Activated T-helper 1 cell treated with Interleukin-2 at 50 U/mL for 16 hours (primary cell): ENCODE results near the gene UBL4A.

ENCODE experiments used
- DNase-seq: peaks from one replicate; pipeline ENCODE4 v3.0.0-alpha.2; 2020; ENCODE audit warnings: low read depth

UBL4A gene

DNA sequence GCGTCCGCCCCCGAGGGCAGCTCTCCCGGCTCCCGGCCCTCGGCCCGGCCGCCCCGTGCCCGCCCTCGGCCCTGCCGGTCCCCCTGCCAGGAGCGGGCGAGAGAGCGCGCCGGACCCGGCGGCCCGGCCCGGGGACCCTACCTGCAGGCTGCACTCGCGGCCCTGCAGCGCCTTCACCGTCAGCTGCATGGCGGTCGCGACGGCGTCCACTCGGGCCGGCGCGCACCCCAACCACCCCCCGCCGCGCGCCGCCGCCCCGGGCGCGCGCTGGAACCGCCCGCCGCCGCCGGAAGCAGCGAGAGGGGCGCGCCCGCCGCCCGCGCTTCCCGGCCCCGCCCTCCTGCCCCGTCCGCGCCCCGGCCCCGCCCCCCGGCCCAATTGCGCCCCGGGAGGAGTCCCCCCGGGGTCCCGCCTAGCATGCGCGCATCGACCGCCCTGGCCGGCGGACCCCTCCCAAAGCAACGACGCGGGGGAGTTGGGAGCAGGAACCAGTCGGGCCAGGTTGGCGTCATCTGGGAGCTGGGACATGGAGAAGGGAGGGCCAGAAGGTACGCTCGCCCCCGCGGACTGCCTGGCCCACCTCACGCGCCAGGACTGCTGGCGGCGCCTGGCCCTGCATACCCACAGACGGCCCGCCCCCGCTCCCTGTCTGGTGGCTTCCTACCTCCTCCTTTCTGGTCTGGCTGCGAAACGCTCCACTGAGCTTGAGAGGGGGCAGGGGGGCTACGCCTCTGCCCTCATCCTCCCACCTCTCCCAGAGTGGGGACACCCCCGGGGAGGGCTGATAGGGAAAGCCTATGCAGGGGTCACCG lies at the start of gene UBL4A:
UBL4A (minus strand) TSS at position 220 of the 812 bp plus-strand sequence; CDS start at position 189, 31 bp downstream.
- peak; percentile 43 for DNase-seq

DNA sequence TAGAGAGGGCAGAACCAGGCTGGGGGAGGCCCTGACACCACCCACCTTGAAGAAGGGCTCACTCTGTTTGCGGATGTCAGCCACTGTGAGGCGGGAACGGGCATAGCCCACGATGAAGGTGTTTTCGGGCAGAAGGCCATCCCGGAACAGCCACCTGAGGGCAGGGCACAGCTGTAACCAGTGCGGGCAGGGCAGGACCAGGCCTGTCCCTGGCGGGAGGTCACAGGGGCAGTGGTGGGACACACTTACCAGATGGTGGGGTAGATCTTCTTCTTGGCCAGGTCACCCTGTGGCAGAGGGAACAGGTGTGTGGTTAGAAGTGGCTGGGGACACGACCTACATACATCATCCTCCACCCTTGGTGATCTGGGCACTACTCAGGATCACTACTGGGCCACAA lies 49.5 kb upstream of the UBL4A start:
- DNase-seq, result no peak

GRCh38 chrX:154534526-154535322 lies 48.3 kb upstream of the UBL4A start:
- DNase-seq, result peak; percentile 85

DNA sequence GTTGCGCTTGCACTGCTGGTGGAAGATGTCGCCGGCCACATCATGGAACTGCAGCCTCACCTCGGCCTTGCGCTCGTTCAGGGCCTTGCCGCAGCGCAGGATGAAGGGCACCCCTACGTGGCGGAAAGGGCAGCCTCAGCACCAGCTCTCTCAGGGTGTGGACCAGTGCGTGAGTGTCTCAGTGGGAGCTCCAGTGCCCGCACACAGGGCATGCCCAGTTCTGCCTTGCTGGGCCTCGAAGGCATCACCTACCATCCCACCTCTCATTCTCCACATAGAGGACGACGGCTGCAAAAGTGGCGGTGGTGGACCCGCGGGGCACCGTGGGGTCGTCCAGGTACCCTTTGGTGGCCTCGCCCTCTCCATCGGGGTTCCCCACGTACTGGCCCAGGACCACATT lies 46.3 kb upstream of the UBL4A start:
- DNase-seq, result no peak

DNA sequence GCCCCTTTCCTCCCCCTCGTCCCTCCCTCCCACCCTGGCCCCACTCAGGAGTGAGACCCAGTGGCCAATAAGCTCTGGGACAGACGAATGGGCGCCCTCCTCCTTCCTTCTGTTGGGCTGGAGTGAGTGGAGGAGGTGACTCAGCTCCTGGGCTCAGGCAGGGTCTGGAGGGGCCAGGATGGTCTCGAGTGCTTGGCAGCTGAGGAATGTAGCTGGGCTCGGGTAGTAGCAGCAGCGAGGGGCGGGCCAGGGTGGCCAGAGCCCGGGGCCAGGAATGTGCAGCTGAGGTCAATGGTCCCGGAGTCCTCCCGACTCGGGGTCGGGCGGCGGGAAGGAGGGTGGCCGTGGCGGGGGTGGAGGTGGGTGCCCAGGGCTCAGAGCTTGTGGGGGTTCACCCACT lies 45.2 kb upstream of the UBL4A start:
- DNase-seq, result no peak

DNA sequence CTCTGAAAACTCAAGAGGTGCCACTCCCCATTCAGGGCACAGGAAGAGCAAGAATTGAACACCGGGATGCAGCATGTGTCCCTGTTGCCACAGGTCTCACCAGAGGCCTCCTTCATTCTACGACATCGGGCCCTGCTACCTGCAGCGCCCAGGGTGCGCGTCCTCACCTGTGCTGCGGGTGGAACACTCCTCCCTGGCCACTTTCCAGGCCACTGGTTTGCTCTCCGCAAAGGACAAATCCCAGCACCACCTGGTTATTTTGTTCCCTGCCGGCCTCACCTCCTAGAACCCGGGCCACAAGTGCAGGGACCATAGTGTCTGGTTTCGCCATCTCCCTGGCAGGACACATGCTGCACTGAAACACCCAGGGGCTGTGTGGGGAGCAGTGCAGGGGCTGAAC lies 43.9 kb upstream of the UBL4A start:
- no peak for DNase-seq

DNA sequence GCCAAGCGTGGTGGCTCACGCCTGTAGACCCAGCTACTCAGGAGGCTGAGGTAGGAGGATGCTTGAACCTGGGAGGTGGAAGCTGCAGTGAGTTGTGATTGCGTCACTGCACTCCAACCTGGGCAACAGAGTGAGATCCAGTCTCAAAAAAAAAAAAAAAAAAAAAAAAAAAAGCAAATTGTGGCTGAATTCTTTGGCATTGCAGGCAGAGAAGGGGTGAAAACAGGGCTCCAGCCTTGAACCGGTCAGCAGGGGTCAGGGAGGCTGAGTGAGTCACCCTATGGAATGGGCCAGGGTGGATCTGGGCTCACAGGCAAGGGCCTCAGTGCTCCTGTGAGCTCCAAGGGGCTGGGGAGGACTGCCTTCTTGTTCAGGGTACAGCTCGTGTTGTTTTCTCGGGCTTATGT lies 42.8 kb upstream of the UBL4A start:
- DNase-seq, result no peak

GRCh38 chrX:154526901-154527675 lies 40.7 kb upstream of the UBL4A start:
- peak; percentile 27 for DNase-seq

GRCh38 chrX:154525606-154526490 lies 39.4 kb upstream of the UBL4A start:
- DNase-seq, result no peak

- DNase-seq, result no peak
These were observed 33.0 kb upstream of the UBL4A start for GRCh38 chrX:154519389-154519788.

DNA sequence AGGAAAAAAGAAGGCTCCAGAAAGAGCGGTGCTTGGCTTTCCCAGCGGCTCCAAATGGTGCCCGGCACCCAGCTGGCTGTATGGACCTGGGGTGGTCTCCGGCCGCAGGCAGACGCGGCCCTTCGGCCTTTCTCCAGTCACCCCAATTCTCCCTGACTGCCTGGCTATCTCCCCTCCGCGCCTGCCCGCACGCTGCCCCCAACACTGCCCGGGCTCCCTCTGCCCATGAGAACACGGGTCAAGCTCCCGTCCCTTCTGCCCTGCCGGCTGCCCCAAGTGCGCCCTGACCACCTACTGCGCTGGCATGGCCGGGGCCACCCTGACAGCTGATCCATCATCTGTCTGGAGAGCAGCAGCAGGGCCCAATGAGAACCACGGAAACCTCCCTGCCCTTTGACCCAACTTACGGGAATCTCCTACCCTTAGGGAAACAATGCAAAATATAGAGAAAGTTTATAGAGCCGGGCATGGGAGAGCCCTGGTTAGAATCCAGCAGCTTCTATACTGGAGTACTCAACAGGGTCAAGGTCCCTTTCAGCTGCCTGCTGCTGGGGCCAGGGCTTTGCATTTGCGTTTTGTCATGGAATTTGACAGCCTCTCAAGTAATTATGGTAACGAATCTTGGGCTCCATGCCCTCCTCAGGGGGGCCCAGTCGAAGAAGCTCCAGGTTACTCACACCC lies 30.8 kb upstream of the UBL4A start:
- no peak for DNase-seq

DNA sequence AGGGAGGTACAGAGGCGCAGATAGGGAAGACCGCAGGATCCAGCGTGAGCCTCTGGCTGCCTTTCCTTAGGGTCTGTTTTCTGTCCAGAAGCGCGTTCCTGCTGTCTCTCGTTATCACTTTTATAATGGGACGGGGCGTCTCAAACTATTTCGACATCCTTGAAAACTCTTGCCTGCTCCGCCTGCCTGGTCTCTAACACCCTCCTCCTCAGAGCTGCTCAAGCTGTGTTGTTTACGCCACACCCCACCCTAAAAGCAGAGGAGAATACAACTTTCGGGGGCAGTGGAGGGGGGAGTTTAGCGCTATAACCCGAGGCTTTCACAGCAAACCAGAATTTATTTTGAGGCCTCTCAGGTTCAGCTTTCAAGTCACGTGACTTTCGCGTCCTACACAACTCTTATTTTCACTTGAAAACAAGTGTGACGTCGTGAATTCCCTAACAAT lies 30.3 kb upstream of the UBL4A start:
- DNase-seq, result no peak

DNA sequence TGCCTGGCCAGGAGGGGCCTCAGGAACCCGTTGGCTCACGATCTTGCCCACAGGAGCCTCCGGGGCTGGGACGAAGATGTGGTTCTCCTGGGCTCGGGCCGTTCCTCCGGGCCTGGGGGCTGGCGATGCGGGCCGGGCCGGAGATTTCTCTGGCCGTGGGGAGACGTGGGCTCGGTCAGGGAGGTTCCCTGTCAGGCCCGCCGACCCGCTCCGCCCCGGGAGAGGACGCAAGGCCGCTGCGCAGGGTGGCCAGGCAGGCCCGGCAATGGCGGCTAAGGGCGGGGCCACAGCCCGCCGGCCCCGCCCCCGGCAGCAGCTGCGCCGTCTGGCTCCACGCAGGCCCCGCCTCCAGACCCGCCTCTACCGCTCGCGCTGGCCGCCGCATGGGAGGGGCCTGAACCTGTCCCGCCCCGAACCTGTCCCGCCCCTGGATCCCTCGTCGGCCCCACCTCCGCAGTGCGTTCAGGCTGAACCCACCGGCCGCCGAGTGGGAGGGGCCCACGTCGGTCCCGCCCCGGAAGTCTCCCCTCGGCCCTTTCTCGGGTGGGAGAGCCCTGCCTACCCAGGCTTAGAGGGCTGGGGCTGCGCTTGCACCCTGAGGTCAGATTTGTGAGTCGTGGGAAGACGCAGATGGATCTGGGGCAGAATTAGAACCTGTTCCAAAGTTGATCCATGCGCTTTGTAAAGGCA lies 29.7 kb upstream of the UBL4A start, which contains the start of gene FAM3A:
FAM3A (minus strand) TSS at position 267 of the 690 bp plus-strand sequence. CDS start 460 bp downstream, outside the sequence.
- DNase-seq, result peak; percentile 88

GRCh38 chrX:154515090-154515965 lies 28.9 kb upstream of the UBL4A start:
- no peak for DNase-seq

DNA sequence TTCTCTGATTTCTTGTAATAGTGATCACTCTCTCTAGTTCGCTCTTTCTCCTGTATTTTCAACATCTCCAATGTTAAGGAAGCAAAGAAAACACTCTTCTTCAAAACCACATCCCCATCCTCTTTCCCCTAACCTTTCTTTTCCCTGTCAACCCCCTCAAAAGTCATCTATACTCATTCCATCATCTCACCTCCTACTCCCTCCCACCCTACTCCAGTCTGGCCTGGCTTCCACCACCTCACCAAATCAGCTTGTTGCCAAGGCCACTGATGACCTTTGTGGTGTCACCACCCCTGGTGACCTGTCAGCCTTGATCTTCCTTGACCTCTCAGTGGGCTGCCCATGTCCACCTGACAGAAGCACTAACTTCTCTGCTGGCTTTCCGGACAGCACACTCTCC lies 27.3 kb upstream of the UBL4A start:
- no peak for DNase-seq

GRCh38 chrX:154512879-154513553 lies 26.6 kb upstream of the UBL4A start:
- no peak for DNase-seq

DNA sequence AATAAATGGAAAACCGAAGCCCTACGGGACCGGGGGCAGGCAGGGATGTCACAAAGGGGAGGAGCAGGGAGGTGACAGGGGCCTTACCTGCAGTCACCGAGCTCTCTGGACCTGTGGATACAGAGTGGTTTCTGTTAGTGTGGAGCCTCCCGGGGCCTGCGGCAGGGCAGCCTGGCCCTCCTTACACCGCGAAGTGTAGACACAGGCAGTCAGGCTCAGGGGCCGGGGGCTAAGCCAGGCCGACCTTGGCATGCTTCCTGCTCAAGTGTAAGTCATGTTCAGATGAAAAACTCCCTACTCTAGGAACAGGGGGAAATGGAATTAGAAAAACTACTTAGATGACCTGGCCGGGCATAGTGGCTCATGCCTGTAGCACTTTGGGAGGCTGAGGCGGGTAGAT lies 25.3 kb upstream of the UBL4A start:
- no peak for DNase-seq

DNA sequence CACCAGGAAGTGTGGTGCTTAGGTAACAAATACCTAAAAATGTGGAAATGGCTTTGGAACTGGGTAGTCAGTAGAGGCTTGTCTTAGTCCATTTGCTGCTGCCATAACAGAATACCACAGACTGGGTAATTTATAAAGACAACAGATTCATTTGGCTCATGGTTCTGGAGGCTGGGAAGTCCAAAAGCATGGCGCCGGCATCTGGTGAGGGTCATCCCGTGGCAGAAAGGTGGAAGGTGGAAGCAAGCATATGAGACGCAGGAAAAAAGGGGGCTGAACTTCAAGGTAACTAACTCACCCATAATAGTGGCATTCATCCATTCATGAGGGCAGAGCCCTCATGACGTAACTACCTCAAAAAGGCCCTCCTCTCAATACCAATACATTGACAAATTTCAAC lies 23.0 kb upstream of the UBL4A start:
- DNase-seq, result no peak

DNA sequence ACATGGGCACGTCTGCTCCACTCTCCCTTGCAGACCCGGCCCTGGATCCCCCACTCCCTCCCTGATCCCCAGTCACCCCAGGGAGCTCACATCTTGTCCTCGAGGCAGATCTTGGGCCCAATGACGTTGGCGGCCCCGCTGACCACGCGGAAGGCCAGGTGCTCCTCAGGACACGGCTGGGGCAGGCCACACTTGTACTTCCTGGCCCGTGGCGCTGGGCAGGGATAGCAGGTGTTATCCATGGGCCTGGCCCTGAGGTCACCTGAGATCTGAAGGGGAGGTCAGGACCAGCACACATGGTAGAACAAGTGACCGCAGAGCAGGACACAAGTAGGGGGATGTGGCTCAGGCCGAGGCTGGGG lies 21.9 kb upstream of the UBL4A start:
- DNase-seq, result no peak
